ENCODE measurements around the gene POC1B.

Gene POC1B

DNA sequence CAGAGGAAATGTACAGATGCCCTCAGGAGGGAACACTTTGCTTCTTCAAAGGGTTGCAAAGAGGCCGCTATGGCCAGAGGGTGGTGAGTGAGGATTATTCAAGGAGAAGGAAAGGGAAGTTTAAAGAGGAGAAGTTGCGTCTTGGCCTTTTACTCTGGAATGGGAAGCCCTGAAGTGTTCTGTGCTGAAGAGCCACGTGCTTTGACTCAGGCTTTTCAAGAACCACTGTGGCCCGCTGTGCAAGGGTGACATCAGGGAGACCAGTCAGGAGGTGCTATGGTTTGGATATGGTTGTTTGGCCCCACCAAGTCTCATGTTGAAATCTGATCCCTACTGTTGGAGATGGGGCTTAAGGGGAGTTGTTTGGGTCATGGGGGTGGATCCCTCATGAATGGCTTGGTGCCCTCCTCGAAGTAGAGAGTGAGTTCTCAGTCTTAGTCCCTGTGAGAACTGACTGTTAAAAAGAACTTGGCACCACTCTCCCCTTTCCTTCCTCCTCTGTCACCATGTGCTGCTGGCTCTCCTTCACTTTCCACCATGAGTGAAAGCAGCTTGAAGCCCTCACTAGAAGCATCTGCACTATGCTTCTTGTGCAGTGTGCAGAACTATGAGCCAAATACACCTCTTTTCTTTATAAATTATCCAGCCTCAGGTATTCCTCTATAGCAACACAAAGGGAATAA lies 107.5 kb downstream of the POC1B start:
- DNase-seq (ENCODE audit: low spot score), result no peak

DNA sequence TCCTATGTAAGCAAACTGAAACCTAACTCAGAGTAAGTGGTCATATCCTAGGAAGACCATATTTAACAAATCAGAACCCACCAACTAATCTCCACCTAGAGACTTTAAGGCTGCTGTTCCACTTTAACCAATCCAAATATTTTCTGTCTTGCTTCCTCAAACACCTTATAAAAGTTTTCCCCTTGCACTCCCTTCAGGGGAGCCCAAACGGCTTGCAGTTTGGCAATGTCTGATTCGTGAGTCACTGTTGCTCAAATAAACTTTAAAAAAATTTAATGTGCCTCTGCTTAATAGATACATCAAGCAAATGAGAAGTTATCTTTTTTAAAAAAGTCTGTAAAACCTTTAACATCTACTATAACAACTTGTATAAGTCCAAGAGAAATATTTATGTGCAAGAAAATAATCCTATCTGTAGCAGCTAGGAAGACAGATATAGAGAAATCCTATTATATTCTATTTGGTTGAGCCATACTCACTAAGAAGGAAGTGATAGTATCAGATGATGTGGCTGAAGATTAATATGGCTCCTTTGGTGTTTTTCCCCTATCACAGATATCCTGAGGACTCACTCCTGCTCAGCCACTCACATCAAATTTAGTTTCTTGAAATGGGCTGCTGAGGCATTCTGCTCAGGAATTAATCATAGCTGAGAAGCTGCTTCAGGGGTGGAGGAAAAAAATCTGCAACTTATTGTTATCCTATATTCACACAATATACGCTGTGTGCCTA lies 108.4 kb downstream of the POC1B start:
- DNase-seq (ENCODE audit: low spot score), result peak; percentile 23

DNA sequence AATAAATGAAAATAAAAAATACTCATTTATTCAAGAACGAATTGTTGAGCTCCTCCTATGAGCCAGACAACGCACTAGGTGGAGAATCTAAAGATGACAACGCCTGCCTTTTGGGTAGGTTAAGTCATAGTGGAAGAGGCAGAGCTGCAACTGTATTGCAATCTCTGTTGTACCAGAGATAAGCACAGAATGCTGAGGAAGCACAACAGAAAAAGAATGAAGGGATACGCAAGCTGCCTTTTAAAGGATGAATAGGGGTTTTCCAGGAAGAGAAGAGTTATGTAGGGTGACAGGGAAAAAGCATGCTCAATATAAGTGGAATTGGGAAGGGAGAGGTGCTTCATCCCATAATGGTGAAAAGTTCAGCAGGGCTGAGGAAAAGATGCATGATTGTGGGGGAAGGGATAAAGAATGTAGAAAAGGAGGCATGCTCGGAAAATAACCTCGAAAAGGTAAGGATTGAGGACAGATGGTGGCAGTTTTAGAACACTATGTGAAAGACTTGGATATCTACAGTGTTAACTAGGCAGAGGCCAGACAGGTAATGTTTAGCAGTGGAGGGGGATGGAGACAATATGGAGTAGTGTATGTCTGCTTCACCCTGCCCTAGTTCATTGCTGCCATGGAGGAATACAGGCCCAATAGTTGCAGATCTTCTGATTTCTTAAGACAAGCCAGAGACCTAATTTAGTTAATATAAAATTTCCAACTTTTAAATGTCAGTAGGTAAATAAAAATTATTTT lies 109.6 kb downstream of the POC1B start:
- DNase-seq (ENCODE audit: low spot score), result no peak

DNA sequence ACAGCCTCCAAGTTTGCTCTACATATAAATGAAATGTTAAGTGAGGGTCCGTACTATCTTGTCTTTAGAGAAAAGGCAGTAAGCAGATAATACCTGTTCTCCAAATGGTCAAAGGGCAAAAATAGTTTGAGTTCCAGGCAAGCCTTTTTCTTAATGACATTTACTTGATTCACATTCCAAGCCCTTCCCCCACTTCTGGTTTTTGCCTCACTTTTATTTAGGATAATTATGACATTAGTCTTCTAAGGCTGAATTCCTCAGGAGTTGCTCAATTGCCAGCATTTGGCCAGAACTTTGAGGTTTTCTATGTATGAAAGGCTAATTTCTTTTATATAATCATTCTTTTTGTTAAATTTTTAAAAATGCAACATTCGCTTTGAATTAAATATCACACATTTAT lies 111.0 kb downstream of the POC1B start:
- DNase-seq (ENCODE audit: low spot score), result peak; percentile 53

DNA sequence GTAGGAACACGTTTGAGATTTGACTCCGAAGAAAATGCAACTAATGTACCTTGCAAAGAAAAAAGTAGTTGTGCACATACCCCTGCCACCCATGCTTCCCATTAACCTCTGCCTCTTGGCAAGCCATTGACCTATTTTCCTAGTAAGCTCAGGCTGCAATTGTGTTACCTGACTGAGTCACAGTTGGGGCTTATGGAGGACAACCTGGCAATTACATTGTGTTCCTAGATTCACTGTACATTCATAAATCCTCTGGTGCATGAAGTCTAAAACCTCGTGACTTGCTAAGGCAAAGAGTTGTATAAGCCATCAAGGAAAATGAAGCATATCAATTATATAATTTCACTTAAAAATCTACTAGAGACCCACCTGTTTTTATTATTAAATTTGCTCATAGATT lies 111.5 kb downstream of the POC1B start:
- no peak for DNase-seq (ENCODE audit: low spot score)

DNA sequence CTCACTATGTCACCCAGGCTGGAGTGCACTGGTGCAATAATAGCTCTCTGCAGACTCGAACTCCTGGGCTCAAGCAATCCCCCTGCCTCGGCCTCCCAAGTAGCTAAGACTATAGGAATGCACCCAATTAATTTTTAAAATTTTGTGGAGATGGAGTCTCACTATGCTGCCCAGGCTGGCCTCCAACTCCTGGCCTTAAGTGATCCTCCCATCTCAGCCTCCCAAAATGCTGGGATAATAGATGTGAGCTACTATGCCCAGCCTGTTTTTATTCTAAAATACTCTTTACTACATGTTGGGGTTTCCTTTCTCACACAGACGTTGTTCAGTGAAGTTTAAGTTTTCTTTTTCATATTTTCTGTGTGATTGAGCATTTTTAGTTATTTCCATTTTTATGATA lies 112.6 kb downstream of the POC1B start:
- no peak for DNase-seq (ENCODE audit: low spot score)

DNA sequence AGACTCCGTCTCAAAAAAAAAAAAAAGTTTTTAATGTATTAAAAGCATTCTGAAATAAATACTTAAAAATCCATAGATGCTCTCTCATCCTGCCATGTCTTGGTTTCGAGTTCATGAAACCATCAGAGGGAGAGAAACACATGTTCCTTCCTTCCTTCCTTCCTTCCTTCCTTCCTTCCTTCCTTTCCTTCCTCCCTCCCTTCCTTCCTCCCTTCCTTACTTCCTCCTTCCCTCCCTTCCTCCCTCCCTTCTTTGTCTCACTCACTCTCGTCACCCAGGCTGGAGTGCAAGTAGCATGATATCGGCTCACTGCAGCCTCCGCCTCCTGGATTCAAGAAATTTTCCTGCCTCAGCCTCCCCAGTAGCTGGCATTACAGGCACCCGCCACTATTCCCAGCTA lies 113.2 kb downstream of the POC1B start:
- DNase-seq (ENCODE audit: low spot score), result no peak

DNA sequence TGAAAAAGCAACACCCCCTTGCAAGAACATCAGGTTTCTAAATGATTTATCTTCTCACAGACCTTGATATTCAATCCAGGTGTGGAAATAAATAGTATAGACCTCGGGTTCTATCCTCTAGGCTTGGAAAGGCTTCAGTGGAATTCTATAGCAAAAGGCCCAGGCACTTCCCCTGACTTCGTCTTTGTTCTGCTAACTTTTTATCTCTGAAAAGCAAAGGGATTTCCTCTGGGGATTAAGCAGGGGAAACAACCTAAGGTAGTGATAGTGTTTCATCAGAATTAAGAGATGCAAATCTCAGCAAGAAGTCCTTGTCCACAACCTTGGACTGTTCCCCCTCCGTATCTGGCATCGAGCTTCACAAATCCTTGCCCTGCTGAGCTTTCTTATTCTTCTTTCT lies 114.0 kb downstream of the POC1B start:
- no peak for DNase-seq (ENCODE audit: low spot score)

DNA sequence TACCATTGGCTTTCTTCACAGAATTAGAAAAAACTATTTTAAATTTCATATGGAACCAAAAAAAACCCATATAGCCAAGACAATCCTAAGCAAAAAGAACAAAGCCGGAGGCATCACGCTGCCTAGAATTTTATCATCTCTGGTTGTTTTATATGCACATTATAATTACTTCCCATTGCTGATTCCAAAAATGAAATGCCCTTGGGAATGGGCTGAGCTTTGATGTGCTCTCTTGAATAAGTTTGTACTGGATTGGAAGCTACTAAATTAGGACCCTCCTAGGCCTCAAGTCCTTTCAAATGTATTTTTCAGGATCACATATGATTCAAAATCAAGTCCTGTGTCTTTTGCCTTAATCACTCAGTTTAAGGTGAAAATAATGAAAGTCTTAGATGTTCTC lies 114.6 kb downstream of the POC1B start:
- DNase-seq (ENCODE audit: low spot score), result no peak

DNA sequence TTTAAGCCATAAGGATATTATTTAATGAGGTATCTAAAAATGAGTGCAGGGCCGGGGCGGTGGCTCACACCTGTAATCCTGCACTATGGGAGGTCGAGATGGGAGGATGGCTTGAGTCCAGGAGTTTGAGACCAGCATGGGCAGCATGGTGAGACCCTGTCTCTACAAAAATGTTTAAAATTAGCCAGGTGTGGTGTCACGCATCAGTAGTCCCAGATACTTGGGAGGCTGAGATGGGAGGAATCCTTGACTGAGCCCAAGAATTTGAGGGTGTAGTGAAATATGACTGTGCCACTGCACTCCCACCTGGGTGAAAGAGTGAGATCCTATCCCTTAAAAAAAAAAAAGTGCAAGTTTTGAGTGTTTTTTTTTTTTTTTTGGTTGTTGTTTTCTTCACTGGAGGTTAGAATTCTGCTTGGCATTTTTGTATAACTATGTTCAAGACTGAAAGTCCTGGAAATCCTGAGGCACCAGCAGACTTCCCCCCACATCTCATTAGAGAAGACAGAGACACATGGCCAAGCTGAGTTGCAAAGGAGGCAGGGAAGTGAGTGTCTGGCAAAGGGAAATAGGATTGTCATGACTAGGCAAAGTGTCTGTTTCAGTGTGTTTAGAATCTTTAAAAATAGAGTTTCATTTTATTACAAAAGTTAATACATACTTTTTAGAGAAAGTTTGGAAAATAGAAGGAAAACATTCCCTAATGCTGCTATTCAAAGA lies 120.1 kb downstream of the POC1B start:
- no peak for DNase-seq (ENCODE audit: low spot score)

DNA sequence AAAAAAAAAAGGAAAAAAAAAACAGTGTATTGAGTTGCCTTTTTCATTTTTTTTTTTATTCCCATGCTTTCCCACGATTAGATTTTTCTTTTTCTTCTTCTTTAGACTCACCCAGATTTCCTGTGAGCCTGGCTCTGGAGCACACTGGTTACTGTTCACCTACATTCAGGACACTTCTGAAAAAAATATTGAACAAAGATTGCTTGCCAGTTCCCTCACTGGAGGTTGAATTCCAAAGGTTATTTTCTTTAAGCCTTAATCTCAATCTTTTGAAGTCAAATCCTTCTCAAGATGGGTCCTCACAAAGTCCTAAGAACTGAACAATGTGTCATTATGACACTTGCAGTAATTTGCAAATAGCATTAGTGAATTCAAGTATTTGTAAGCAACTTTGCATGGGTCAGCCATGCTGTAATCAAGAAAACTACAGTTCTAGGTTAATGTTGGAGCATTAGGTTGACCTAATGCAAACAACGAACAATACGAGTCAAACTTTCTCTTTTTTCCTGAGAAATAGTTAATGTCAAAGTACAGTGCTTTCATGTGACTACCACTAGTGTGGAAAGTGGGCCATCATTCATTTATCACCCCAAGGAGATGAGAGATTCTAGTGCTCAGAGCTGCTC lies 124.3 kb downstream of the POC1B start:
- no peak for DNase-seq (ENCODE audit: low spot score)

DNA sequence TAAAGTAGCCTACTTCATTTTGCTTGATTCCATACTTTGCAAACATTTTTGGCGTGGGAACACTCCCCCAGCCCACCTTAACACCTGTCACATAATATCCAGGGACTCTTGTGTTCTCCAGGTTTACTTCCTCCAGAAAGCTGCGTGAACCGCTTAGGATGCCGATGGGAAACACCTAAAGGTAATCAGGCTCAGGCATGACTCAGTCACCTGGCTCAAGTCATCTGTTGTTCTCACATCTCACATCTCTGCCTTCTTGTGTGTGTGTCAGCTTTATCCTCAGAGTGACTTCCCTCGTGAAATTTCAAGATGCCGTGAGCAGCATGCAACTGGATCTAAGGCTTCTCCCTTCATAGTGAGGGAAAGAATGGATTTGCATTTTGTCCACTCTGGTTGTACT lies 125.4 kb downstream of the POC1B start:
- no peak for DNase-seq (ENCODE audit: low spot score)

DNA sequence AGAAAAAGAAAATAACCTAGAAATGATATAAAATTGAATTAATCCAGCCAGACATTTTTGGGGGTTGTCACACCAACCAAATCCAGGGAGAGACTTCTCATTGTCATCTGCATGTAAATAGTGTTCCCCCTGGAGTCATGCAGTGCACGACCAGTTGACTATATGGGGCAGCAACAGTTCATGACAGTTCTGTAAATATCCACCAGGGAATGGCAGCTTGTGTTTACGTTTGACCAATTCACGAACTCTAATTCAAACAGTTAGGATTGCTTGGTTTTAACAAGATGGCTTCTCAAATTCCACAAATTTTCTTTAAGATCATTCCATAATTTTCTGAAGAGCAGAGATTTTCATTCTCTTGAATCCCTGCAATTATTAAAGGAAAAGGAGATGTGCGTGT lies 130.1 kb downstream of the POC1B start:
- no peak for DNase-seq (ENCODE audit: low spot score)

DNA sequence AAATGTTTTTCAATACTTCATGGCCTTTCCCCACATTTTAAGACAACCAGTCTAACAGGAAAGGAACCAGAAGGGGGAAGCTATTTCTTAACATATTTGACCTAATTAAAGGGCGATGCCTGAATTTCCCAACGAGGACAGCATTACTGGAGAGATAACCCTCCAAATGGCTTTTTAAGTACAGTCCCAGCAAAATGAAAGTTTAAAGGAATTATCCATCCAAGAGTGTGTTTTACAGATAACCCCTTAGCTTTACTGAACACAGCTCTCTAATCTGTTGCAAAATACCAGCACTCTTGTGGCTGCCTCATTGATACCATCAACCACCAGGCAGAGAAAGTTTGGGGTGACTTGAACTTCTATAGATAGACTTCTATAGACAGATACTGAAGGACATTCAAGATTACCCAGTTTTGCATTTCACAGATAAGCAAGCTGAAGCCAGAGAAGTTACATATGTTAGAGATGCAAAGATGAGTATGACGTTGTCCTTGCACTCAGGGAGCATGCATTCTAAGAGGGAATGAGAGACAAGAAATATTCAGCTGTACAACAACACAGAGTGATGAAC lies 132.2 kb downstream of the POC1B start:
- DNase-seq (ENCODE audit: low spot score), result no peak

DNA sequence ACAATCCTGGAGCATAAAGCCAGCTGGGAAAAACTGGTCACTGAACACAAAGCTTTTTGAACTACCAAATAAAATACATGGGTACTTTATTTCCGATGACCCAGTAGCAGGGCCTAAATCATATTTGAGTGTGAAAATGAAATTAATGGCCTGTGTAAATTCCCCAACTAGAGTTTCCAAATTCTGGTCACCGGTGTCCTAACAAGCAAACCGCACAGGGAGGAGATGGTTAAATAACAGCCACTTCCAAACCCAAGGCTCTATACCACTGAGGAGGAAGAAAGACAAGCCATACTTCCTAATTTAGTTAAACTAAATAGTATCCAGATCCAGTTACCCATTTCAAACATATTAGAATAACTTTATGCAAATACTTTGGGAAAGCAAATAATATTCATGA lies 133.5 kb downstream of the POC1B start:
- DNase-seq (ENCODE audit: low spot score), result no peak

DNA sequence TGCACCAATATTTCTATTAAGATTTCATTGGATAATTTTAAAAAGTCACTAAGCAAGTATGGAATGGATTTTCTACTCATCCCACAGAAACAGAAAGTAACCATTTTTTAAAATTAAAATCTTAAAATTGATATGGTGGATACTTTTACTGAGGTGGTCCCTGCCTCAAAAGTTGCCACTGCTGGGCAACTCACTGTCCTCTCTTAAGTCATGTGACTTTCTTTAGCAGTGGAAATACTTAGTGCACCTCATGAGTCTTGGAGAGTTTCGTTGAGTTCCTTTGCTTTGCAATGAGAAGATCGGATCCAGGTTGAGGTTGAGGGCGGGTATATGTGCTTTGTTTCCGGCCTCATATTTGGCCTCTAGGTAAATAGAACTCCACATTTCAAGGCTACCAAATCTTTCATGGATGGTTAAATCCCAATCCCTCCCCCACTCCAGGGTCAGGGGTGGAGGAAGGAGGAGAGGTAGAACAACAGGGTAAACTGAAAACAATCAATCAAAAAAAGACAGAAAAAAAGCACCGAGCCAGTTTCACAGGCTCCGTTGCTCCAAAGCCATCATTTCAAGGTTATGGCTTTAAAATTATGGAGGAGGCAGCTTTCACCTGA lies 134.0 kb downstream of the POC1B start:
- DNase-seq (ENCODE audit: low spot score), result no peak

DNA sequence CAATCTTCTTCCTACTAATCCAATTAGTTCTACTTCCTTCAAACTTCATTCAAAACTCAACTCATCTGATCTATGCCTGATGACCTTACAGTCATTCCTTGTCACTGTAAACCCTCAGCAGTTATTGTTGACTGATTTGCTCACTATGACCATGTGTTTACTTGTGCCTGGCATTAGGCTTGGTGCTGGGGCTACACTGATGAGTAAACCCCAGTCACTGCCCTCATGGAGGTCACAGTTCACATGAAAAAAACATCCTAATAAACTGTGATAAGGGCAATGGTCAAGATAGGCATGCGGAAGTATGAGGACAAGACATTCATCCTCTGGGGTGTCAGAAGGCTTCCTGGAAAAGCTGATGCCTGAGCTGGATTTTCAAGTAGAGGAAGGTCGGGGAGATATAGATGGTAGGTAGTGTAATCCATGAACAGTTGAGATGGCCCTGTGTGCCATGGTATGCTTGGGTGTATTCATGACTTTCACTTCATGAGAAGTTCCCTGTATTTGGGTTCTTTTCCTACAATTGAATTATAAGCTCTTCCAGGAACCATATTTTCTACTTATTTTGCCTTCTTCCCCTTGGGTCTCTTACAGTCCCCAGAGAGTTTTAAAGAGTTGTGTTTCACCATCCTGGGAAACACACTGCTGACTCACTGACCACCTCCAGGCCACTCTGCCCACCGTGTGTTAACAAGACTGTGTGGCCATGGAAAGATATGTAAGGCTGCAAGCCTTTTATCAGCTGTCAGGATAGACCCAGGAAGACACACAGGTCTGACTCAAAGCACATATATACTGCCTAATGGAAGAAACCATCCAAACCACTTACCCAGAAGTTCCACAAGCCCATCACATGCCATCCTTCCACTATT lies 134.8 kb downstream of the POC1B start:
- no peak for DNase-seq (ENCODE audit: low spot score)

DNA sequence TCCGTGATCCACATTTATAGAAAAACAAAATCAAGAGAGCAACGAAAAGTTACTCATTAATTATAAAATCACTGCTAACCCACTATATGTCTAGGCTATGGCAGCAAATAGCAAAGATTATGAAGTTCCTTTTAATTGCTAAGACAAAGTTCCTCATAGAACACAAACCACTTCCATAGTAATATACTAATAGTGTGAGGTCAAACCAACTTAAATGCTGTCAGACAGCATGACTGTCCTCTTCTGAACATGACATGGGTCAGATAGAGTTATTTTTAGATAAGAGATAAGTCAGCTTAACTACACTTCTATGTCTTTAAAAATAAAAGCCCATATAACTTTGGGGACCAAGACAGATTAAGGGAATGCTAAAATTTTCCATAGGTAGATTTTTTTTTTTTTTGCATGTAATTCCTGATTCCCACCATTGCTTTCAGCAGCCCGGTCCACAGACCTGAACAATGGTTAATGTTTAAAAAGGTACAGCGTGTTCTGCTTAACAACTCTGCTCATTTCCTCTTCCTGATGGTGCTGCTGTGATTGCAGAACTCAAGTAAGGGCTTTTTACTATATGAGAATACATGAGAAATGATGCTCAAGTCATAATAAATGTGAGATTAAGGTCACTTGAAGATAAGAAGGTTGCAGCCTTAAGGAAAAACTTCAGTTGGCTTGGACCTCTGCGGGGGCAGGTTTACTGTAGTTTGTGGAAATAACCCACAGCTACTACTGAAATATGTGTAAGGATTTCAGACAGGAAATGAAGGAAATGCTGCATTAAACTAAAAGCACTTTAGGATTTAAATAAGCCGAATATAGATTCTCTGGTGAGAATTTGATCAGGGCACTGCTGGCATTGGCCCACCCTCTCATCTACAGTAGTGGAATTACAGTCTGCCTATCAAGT lies 135.8 kb downstream of the POC1B start:
- no peak for DNase-seq (ENCODE audit: low spot score)

DNA sequence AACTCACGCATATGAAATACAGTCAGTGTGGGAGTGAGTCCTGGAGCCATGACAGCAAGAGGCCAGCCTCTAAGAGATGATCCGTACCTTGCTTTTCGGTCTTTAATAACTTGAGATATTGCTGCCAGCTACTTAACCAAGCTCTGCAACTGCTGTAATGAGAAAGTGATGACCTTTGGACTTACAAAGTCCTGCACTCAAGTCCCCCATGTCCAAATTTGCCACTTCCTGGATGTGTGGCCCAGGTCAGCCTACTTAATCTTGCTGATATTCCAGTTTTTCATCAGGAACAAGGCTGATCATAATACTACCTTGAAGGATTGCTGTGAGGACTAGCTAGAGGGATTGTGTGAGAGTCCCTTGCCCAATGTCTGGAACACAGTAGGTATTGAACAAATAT lies 139.7 kb downstream of the POC1B start:
- no peak for DNase-seq (ENCODE audit: low spot score)
